Activated CD8-positive, alpha-beta memory T cell treated with anti-CD3 and anti-CD28 coated beads, Interleukin-2, amount 50 U/mL, for 4 hours (primary cell): Measurements from ENCODE around the gene LAMC3.

ENCODE experiments used
- DNase-seq: peaks from one replicate; pipeline ENCODE4 v3.0.0-alpha.2; 2020

LAMC3 gene

GRCh38 chr9:131129183-131129582 is 120.2 kb downstream of the LAMC3 start:
- DNase-seq = no peak

GRCh38 chr9:131138676-131139075 is 129.7 kb downstream of the LAMC3 start:
- no peak for DNase-seq

GRCh38 chr9:131140112-131140511 is 131.1 kb downstream of the LAMC3 start:
- DNase-seq = no peak

- no peak for DNase-seq
Observed at GRCh38 chr9:131140550-131140949, 131.6 kb downstream of the LAMC3 start.

GRCh38 chr9:131142160-131142559 is 133.2 kb downstream of the LAMC3 start:
- no peak for DNase-seq
